Measurements from ENCODE around the gene PIGN. TPM values are rescaled to one million over a fixed set of nuclear protein-coding genes. Genes with fewer than 3 reads are reported as not detected.

Gene PIGN
- total RNA-seq, 2 experiments from 2014 or later = 24.9 to 28.1 TPM

DNA sequence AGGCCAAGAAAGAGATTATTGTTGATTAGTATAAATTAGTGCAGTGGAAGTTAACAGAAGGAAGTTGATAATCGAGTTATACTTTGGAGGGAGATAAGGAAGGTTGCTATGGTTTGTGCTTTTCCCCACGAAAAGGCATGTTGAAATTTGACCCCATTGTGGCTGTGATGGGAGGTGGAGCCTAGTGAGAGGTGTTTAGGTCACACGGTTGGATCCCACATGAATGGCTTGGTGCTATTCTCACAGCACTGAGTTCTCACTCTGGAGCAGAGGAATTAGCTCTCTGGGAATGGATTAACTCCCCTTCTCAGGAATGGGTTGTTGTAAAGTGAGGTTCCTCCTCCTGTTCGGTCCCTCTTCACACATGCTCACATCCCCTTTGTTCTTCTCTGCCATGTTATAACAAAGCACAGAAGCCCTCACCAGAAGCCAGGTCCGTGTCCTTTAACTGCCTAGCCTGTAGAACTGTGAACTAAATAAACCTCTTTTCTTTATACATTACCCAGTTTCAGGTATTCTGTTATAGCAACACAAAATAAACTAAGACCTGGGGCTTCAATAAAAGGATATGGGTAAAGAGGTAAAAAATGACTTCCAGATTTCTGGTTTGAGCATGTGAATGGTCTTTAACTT lies 21.9 kb downstream of the PIGN start:
- POLR2A ChIA-PET = no interaction called here
- peaks cover 5% of the 10 kb centered on the region for H3K9me3 Mint-ChIP-seq
- H3K27me3 Mint-ChIP-seq = no peaks in the 10 kb centered on the region
- TF ChIP-seq, protein P1, sequence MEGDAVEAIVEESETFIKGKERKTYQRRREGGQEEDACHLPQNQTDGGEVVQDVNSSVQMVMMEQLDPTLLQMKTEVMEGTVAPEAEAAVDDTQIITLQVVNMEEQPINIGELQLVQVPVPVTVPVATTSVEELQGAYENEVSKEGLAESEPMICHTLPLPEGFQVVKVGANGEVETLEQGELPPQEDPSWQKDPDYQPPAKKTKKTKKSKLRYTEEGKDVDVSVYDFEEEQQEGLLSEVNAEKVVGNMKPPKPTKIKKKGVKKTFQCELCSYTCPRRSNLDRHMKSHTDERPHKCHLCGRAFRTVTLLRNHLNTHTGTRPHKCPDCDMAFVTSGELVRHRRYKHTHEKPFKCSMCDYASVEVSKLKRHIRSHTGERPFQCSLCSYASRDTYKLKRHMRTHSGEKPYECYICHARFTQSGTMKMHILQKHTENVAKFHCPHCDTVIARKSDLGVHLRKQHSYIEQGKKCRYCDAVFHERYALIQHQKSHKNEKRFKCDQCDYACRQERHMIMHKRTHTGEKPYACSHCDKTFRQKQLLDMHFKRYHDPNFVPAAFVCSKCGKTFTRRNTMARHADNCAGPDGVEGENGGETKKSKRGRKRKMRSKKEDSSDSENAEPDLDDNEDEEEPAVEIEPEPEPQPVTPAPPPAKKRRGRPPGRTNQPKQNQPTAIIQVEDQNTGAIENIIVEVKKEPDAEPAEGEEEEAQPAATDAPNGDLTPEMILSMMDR (IDR thresholded peaks at IDR 0.05) = no peak
- intact Hi-C loops (cut with micrococcal nuclease) = no loop called here
- no peak for DNase-seq
- no peak overlapping the region for H3K4me3 Mint-ChIP-seq
- peaks cover 12% of the 10 kb centered on the region for H3K4me1 Mint-ChIP-seq (ENCODE audit: low read depth)
- H3K27ac Mint-ChIP-seq = no peak overlapping the region
- no peak for ATAC-seq
- peaks cover 19% of the 10 kb centered on the region for H3K36me3 Mint-ChIP-seq (ENCODE audit: low read depth)
- CTCF ChIA-PET = interaction anchor here (0.6 to 2.8 kb wide), 2 partner anchors 18 to 84 kb away, joined by 3 to 6 read pairs; no protein-coding TSS in a partner anchor

DNA sequence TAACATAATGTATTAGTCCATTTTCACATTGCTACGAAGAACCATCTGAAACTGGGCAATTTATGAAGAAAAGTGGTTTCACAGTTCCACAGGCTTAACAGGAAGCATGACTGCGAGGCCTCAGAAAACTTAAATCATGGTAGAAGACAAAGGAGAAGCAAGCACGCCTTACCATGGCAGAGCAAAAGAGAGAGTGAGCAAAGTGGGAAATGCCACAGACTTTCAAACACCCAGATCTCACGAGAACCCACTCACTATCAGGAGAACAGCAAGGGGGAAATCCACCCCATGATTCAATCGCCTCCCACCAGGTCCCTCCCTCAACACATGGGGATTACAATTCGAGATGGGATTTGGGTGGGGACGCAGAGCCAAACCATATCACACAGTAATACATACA lies 22.5 kb downstream of the PIGN start:
- DNase-seq (no peak), ATAC-seq (no peak)
- Mint-ChIP-seq H3K27ac (no peak overlapping the region), H3K36me3 (ENCODE audit: low read depth) (peaks cover 19% of the 10 kb centered on the region), H3K9me3 (peaks cover 5% of the 10 kb centered on the region), H3K27me3 (no peaks in the 10 kb centered on the region), H3K4me3 (no peak overlapping the region), H3K4me1 (ENCODE audit: low read depth) (peaks cover 12% of the 10 kb centered on the region)
- TF ChIP-seq, protein P1 (IDR thresholded peaks at IDR 0.05) = no peak
- ChIA-PET CTCF (no interaction called here), POLR2A (no interaction called here)
- intact Hi-C loops (cut with micrococcal nuclease) = no loop called here

DNA sequence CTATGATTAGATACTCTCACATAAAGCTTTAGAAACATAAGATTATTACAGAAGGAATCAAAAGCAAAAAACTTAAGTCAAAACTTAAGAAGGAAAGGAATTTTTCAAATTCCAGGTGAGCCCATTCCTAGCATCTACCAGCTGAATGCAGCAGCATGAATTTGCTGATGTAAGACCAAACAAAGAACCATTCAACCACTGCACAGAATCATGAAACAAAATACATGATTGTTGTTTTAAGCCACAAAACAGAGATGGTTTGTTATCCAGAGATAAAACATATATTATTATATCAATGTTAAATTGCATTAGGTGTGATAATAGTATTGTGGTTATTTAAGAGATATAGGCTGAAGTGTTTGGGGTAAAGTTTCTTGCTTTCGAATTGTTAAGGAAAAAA lies 29.0 kb downstream of the PIGN start:
- no peak overlapping the region for H3K27ac Mint-ChIP-seq
- ChIA-PET POLR2A (no interaction called here), CTCF (no interaction called here)
- no peaks in the 10 kb centered on the region for H3K9me3 Mint-ChIP-seq
- H3K36me3 Mint-ChIP-seq (ENCODE audit: low read depth) = peaks cover 4% of the 10 kb centered on the region
- no peak for ATAC-seq
- DNase-seq = no peak
- TF ChIP-seq, protein P1 (IDR thresholded peaks at IDR 0.05) = no peak
- H3K4me1 Mint-ChIP-seq (ENCODE audit: low read depth) = no peaks in the 10 kb centered on the region
- intact Hi-C loops (cut with micrococcal nuclease) = no loop called here
- H3K27me3 Mint-ChIP-seq = no peaks in the 10 kb centered on the region
- H3K4me3 Mint-ChIP-seq = no peak overlapping the region

DNA sequence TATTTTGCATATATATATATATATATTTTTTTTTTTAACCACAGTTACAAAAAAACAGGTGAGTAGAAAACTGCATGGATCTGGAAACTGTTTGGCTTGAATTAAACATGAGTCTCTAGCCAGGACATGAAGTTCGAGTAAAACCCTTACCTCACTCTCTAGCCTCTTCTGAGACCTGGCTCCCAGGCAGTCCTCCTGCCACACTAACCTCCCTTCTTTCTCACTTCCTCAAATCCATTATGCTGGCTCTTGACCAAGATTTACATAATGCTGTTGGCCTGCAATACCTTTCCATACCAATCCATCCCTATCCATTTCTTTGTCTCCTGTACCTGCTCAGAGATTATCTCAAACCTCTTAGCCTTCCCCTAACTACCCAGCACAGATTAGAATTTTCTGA lies 34.0 kb downstream of the PIGN start:
- CTCF ChIA-PET = no interaction called here
- DNase-seq = no peak

DNA sequence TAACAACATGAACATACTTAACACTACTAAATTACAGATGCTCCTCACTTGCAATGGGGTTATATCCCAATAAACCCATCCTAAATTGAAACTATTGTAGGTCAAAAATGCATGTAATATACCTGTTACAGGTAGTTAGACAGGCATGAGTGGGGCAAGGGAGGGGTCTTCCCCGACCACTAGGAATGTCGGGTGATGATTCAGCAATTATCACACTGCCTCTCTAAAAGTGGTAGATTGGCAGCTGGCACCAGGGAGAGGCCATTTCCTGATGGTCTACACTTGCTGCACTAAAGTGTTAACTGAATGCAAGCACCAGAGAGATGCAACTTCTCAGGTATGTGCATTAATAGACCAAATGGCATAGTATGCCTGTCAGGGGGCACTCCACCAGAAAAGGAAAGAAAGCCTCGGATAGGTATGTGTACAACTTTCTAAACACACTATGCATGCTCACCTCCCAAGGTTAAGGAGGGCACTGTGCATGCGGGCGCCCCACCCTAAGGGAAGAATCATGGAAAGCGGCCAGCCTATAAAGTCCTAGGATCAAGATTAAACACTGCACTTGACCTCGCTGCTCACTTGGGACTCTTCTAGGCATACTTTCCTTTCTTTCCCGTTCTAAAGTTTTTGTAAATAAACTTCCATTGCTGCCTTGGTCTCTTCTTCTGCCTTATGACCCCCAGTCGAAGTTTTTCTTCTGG lies 35.6 kb downstream of the PIGN start:
- Mint-ChIP-seq H3K4me3 (no peak overlapping the region), H3K27ac (no peak overlapping the region), H3K36me3 (ENCODE audit: low read depth) (peaks cover 1% of the 10 kb centered on the region), H3K4me1 (ENCODE audit: low read depth) (no peaks in the 10 kb centered on the region), H3K9me3 (no peaks in the 10 kb centered on the region), H3K27me3 (no peaks in the 10 kb centered on the region)
- ATAC-seq = no peak
- TF ChIP-seq, protein P1 (IDR thresholded peaks at IDR 0.05) = no peak
- CTCF ChIA-PET = no interaction called here
- DNase-seq = no peak
- intact Hi-C loops (cut with micrococcal nuclease) = no loop called here
- POLR2A ChIA-PET = no interaction called here

More for the DNA sequence above, 34.0 kb downstream of the PIGN start:
- POLR2A ChIA-PET = no interaction called here
- no peak for ATAC-seq
- H3K4me1 Mint-ChIP-seq (ENCODE audit: low read depth) = no peaks in the 10 kb centered on the region
- intact Hi-C loops (cut with micrococcal nuclease) = no loop called here
- H3K36me3 Mint-ChIP-seq (ENCODE audit: low read depth) = peaks cover 3% of the 10 kb centered on the region
- H3K9me3 Mint-ChIP-seq = no peaks in the 10 kb centered on the region
- no peak overlapping the region for H3K4me3 Mint-ChIP-seq
- no peaks in the 10 kb centered on the region for H3K27me3 Mint-ChIP-seq
- H3K27ac Mint-ChIP-seq = no peak overlapping the region
- TF ChIP-seq, protein P1 (IDR thresholded peaks at IDR 0.05) = no peak

Data from activated CD8-positive, alpha-beta T cell treated with anti-CD3 and anti-CD28 coated beads for 36 hours (primary cell).